Neural cell (in vitro differentiated cells): ENCODE results near the gene UNC5B. TPM values are rescaled to one million over a fixed set of nuclear protein-coding genes. Genes with fewer than 3 reads are reported as not detected.

Experiments used
- H2AFZ ChIP-seq: fragments of 200-600, 300-800 bp; sonication (generic), shearing (Covaris generic); 2 replicates; pipeline ENCODE4 v1.6.0; 2014; ENCODE audit warnings: low read depth, mild to moderate bottlenecking, antibody characterized with exemption, low read length, moderate library complexity
- H3F3A ChIP-seq: fragments of 200-600 bp; shearing (Covaris generic); 2 replicates; pipeline ENCODE4 v1.6.1; 2016; ENCODE audit warnings: mild to moderate bottlenecking, moderate library complexity, mixed read lengths, antibody characterized with exemption, low read length; ENCODE audit not compliant: insufficient read depth, poor library complexity, severe bottlenecking
- H3K27ac ChIP-seq: fragments of 200-600, 300-800 bp; sonication (generic), shearing (Covaris generic); 2 replicates; pipeline ENCODE4 v1.5.1; 2014; ENCODE audit warnings: mild to moderate bottlenecking, low read length, moderate library complexity
- H3K27me3 ChIP-seq: fragments of 300-800, 200-600 bp; sonication (generic), shearing (Covaris generic); 2 replicates; pipeline ENCODE4 v1.6.0; 2014; ENCODE audit warnings: mild to moderate bottlenecking, low read depth, low read length, moderate library complexity; ENCODE audit not compliant: insufficient read depth
- H3K36me3 ChIP-seq: fragments of 300-800, 200-600 bp; sonication (generic), shearing (Covaris generic); 2 replicates; pipeline ENCODE4 v1.5.1; 2014; ENCODE audit warnings: mild to moderate bottlenecking, antibody characterized with exemption, low read length, moderate library complexity; ENCODE audit not compliant: insufficient read depth
- H3K4me2 ChIP-seq: fragments of 300-800, 200-600 bp; sonication (generic), shearing (Covaris generic); 2 replicates; pipeline ENCODE4 v1.6.0; 2014; ENCODE audit warnings: mild to moderate bottlenecking, low read length
- H3K4me3 ChIP-seq: fragments of 300-800, 200-600 bp; sonication (generic), shearing (Covaris generic); 2 replicates; pipeline ENCODE4 v1.5.1; 2014; ENCODE audit warnings: mild to moderate bottlenecking, low read length, moderate library complexity
- H3K79me2 ChIP-seq: fragments of 200-600 bp; shearing (Covaris generic); replicated peaks from 2 replicates; pipeline ENCODE4 v1.6.0; 2014; ENCODE audit warnings: mild to moderate bottlenecking, low read length, moderate library complexity; ENCODE audit not compliant: insufficient read depth
- H3K9ac ChIP-seq: fragments of 300-800, 200-600 bp; sonication (generic), shearing (Covaris generic); 2 replicates; pipeline ENCODE4 v1.6.1; 2016; ENCODE audit warnings: mild to moderate bottlenecking, low read length, mixed read lengths
- H3K9me2 ChIP-seq: fragments of 200-600 bp; shearing (Covaris generic); 2 replicates; pipeline ENCODE4 v1.6.1; 2016; ENCODE audit warnings: mild to moderate bottlenecking, low read length, mixed read lengths; ENCODE audit not compliant: insufficient read depth
- H3K9me3 ChIP-seq: fragments of 200-600, 300-800 bp; sonication (generic), shearing (Covaris generic); 2 replicates; pipeline ENCODE4 v1.6.1; 2016; ENCODE audit warnings: mild to moderate bottlenecking, mixed run types, low read length, moderate library complexity, mixed read lengths
- H4K20me1 ChIP-seq: fragments of 200-600 bp; shearing (Covaris generic); 2 replicates; pipeline ENCODE4 v1.6.1; 2016; ENCODE audit warnings: mild to moderate bottlenecking, mixed run types; ENCODE audit not compliant: insufficient read depth
- CTCF ChIP-seq: fragments of 450-650 bp; IDR thresholded peaks from 2 replicates; pipeline ENCODE4 v1.5.1; 2014; ENCODE audit warnings: antibody characterized with exemption, mild to moderate bottlenecking, moderate library complexity; ENCODE audit not compliant: poor library complexity, severe bottlenecking
- EP300 ChIP-seq: fragments of 450-650 bp; conservative IDR thresholded peaks from 2 replicates; pipeline ENCODE4 v1.6.1; 2014; ENCODE audit warnings: antibody characterized with exemption, mild to moderate bottlenecking, moderate library complexity; ENCODE audit not compliant: poor library complexity, severe bottlenecking
- EZH2 ChIP-seq: fragments of 200-600, 300-800 bp; shearing (Covaris generic), sonication (generic); IDR thresholded peaks from 2 replicates; pipeline ENCODE4 v1.6.1; 2014; ENCODE audit warnings: antibody characterized with exemption, low read length, borderline replicate concordance, mild to moderate bottlenecking; ENCODE audit not compliant: insufficient read depth, poor library complexity, severe bottlenecking
- MXI1 ChIP-seq: fragments of 450-650 bp; conservative IDR thresholded peaks from 2 replicates; pipeline ENCODE4 v1.6.1; 2014; ENCODE audit warnings: antibody characterized with exemption, mild to moderate bottlenecking; ENCODE audit not compliant: poor library complexity, severe bottlenecking
- POLR2AphosphoS5 ChIP-seq: IDR thresholded peaks from 2 replicates; pipeline ENCODE4 v1.6.1; 2012
- RAD21 ChIP-seq: fragments of 450-650 bp; conservative IDR thresholded peaks from 2 replicates; pipeline ENCODE4 v1.6.1; 2014; ENCODE audit warnings: antibody characterized with exemption, mild to moderate bottlenecking, moderate library complexity
- REST ChIP-seq: IDR thresholded peaks from 2 replicates; pipeline ENCODE4 v1.6.1; 2012; ENCODE audit warnings: borderline replicate concordance
- SMC3 ChIP-seq: fragments of 450-650 bp; conservative IDR thresholded peaks from 2 replicates; pipeline ENCODE4 v1.6.1; 2014; ENCODE audit warnings: antibody characterized with exemption, mild to moderate bottlenecking, moderate library complexity; ENCODE audit not compliant: poor library complexity
- TAF1 ChIP-seq: IDR thresholded peaks from 2 replicates; pipeline ENCODE4 v1.6.1; 2012; ENCODE audit warnings: low read depth
- polyA plus RNA-seq: library from polyadenylated mRNA; depleted of rRNA; stranded (reverse); fragments of >200 nt; gene quantifications from 2 replicates; pipeline ENCODE4 v1.2.3, GENCODE V29; 2014

Gene UNC5B
- polyA plus RNA-seq, 1 donor from 2014 or later: 2.0 TPM

- no peak for TF ChIP-seq EZH2
- no peak for TF ChIP-seq CTCF
- TF ChIP-seq MXI1: no peak
- TF ChIP-seq RAD21: no peak
- TF ChIP-seq SMC3: no peak
- no peak for TF ChIP-seq REST
- TF ChIP-seq POLR2AphosphoS5: no peak
- no peak for TF ChIP-seq EP300
- no peak for TF ChIP-seq TAF1
- Histone ChIP-seq H2AFZ (no peak overlapping the region), H3K9me2 (no peaks in the 10 kb centered on the region), H4K20me1 (no peaks in the 10 kb centered on the region), H3F3A (no peaks in the 10 kb centered on the region), H3K4me3 (no peak overlapping the region), H3K36me3 (no peaks in the 10 kb centered on the region), H3K27ac (no peak overlapping the region), H3K27me3 (no peaks in the 10 kb centered on the region), H3K9me3 (no peaks in the 10 kb centered on the region), H3K9ac (no peak overlapping the region), H3K79me2 (no peaks in the 10 kb centered on the region), H3K4me2 (no peak overlapping the region)
These were observed 33.5 kb upstream of the UNC5B start for GRCh38 chr10:71178880-71179279.

GRCh38 chr10:71179382-71179781, 33.0 kb upstream of the UNC5B start:
- Histone ChIP-seq H3K36me3 (no peaks in the 10 kb centered on the region), H3K4me2 (no peak overlapping the region), H3K27ac (no peak overlapping the region), H3K9ac (no peak overlapping the region), H2AFZ (no peak overlapping the region), H3K27me3 (no peaks in the 10 kb centered on the region), H3K9me2 (no peaks in the 10 kb centered on the region), H4K20me1 (no peaks in the 10 kb centered on the region), H3K79me2 (no peaks in the 10 kb centered on the region), H3K4me3 (no peak overlapping the region), H3K9me3 (no peaks in the 10 kb centered on the region), H3F3A (no peaks in the 10 kb centered on the region)
- TF ChIP-seq REST (no peak), POLR2AphosphoS5 (no peak), RAD21 (no peak), SMC3 (no peak)
